ENCODE data around the gene CLSTN1.
"Not testable (repeated sequence)": the region's sequence is repeated elsewhere in the genome, so short reads cannot be mapped to it uniquely, and the experiment has no call there.

Gene CLSTN1

GRCh38 chr1:9782116-9782751 is 41.5 kb downstream of the CLSTN1 start:
- intact Hi-C loops (cut with DNase I), result loop anchor here (10.0 kb wide), 1 partner anchor 83 kb away; no protein-coding TSS in a partner anchor
- no peak for DNase-seq

- no peak for DNase-seq
- intact Hi-C loops (cut with DNase I), result loop anchor here (10.0 kb wide), 1 partner anchor 84 kb away; no protein-coding TSS in a partner anchor
Measured at GRCh38 chr1:9780554-9781110, 43.1 kb downstream of the CLSTN1 start.

- DNase-seq, result no peak
- intact Hi-C loops (cut with DNase I), result no loop called here
Measured at GRCh38 chr1:9778905-9779304, 44.9 kb downstream of the CLSTN1 start.

GRCh38 chr1:9776685-9777084 is 47.1 kb downstream of the CLSTN1 start:
- intact Hi-C loops (cut with DNase I), result no loop called here
- DNase-seq, result no peak

- no peak for DNase-seq
- intact Hi-C loops (cut with DNase I), result no loop called here
Measured at GRCh38 chr1:9774712-9775679, 48.8 kb downstream of the CLSTN1 start.

GRCh38 chr1:9770298-9770697 is 53.5 kb downstream of the CLSTN1 start:
- peak in 1 of 42 donors; percentile 13 for DNase-seq
- intact Hi-C loops (cut with DNase I), result no loop called here

GRCh38 chr1:9768983-9769382 is 54.8 kb downstream of the CLSTN1 start:
- intact Hi-C loops (cut with DNase I), result no loop called here
- no peak for DNase-seq

GRCh38 chr1:9767964-9768668 is 55.6 kb downstream of the CLSTN1 start:
- intact Hi-C loops (cut with DNase I), result no loop called here
- peak in 1 of 42 donors; percentile 24 for DNase-seq

- intact Hi-C loops (cut with DNase I), result no loop called here
- DNase-seq, result peak in 33 of 42 donors; percentile 6 to 85 (median 46)
Measured at GRCh38 chr1:9766759-9767442, 56.9 kb downstream of the CLSTN1 start.

GRCh38 chr1:9764550-9764949 is 59.2 kb downstream of the CLSTN1 start:
- intact Hi-C loops (cut with DNase I), result no loop called here
- no peak for DNase-seq

GRCh38 chr1:9763914-9764313 is 59.9 kb downstream of the CLSTN1 start:
- intact Hi-C loops (cut with DNase I), result no loop called here
- no peak for DNase-seq

- intact Hi-C loops (cut with DNase I), result not testable (repeated sequence)
Measured at GRCh38 chr1:9762446-9762845, 61.3 kb downstream of the CLSTN1 start.

GRCh38 chr1:9761855-9762254 is 61.9 kb downstream of the CLSTN1 start:
- intact Hi-C loops (cut with DNase I), result no loop called here
- DNase-seq, result peak in 1 of 42 donors; percentile 26

More at GRCh38 chr1:9762446-9762845, 61.3 kb downstream of the CLSTN1 start:
- DNase-seq, result not testable (repeated sequence)

GRCh38 chr1:9760824-9761223 is 62.9 kb downstream of the CLSTN1 start:
- intact Hi-C loops (cut with DNase I), result no loop called here
- DNase-seq, result peak in 5 of 42 donors; percentile 26 to 60 (median 32)

- intact Hi-C loops (cut with DNase I), result no loop called here
- no peak for DNase-seq
Measured at GRCh38 chr1:9759939-9760338, 63.8 kb downstream of the CLSTN1 start.

- intact Hi-C loops (cut with DNase I), result no loop called here
- peak in 8 of 42 donors; percentile 11 to 56 (median 27) for DNase-seq
Measured at GRCh38 chr1:9758559-9759121, 65.1 kb downstream of the CLSTN1 start.

GRCh38 chr1:9755441-9755995 is 68.2 kb downstream of the CLSTN1 start:
- DNase-seq, result no peak
- intact Hi-C loops (cut with DNase I), result no loop called here

GRCh38 chr1:9753121-9753531 is 70.6 kb downstream of the CLSTN1 start:
- intact Hi-C loops (cut with DNase I), result no loop called here
- peak in 10 of 42 donors; percentile 26 to 70 (median 40) for DNase-seq

Measured in head of caudate nucleus (tissue), 42 donors.